Activated CD8-positive, alpha-beta memory T cell treated with anti-CD3 and anti-CD28 coated beads for 4 hours (primary cell): ENCODE results near the gene COX5A.

Experiments used
- DNase-seq, 2 donors: peaks; one replicate each; pipeline ENCODE4 v3.0.0-alpha.2; 2020; ENCODE audit warnings: low read depth in 2 of 2

COX5A gene

GRCh38 chr15:74873036-74873755 lies 64.7 kb downstream of the COX5A start, which contains the start of gene SCAMP2:
Gene SCAMP2 (minus strand): TSS chr15:74873365. CDS start chr15:74873255, 110 bp downstream.
- peak; percentile 75 to 87 for DNase-seq

- DNase-seq, result no peak
These were observed 65.2 kb downstream of the COX5A start for GRCh38 chr15:74872702-74873035.

- no peak for DNase-seq
These were observed 67.2 kb downstream of the COX5A start for GRCh38 chr15:74870436-74871215.
